HepG2 (cell line): ENCODE data around the gene ACTR1A. TPM values are rescaled to one million over a fixed set of nuclear protein-coding genes. Genes with fewer than 3 reads are reported as not detected.
A peak's percentile ranks its signal among the peaks of the same experiment; 100 is the strongest.

Experiments used
- ATAC-seq: fragments of 200-7000 bp; cut with Tn5 transposase; 3 replicates; pipeline ENCODE4 v1.9.1; 2020; ENCODE audit warnings: mild to moderate bottlenecking, moderate library complexity
- BruUV-seq: library from RNA; stranded (reverse); fragments of 400-500 nt; replicated peaks from 2 replicates; lab custom pipeline; 2021; lab: Mats Ljungman, UMichigan
- CTCF ChIA-PET: fragments of 300-600 bp; formaldehyde crosslinking; extraction: SDS; loops from one replicate; lab custom pipeline; 2021; ENCODE audit warnings: low total read pairs, inconsistent platforms, low intra/inter-chr PET ratio; lab: Yijun Ruan, JAX
- POLR2A ChIA-PET: fragments of 350-600 bp; sonication (Branson Sonifier 250); formaldehyde crosslinking; loops from one replicate; lab custom pipeline; 2020; ENCODE audit warnings: antibody characterized with exemption, inconsistent platforms; lab: Yijun Ruan, JAX
- DNase-seq: peaks from one replicate; pipeline ENCODE4 v3.0.0-alpha.2; 2015; ENCODE audit warnings: low spot score
- FAIRE-seq: peaks from 3 replicates; lab custom pipeline; 2011; peaks lifted over from hg19 to GRCh38; lab: Jason Lieb, UNC
- H2AFZ ChIP-seq: one replicate; pipeline ENCODE4 v1.6.1; 2011; ENCODE audit warnings: low read length, inconsistent platforms
- H3K27ac ChIP-seq: fragments of 300-600 bp; 3 replicates; pipeline ENCODE4 v1.8.0; 2011; ENCODE audit warnings: mixed run types, mild to moderate bottlenecking, mixed read lengths, low read length, inconsistent platforms; ENCODE audit not compliant: insufficient read depth; ENCODE audit errors: extremely low read length
- H3K27me3 ChIP-seq, 2 experiments: fragments of 200-600 bp in 1 of 2; 2 replicates in 1 of 2; 3 replicates in 1 of 2; pipeline versions ENCODE4 v1.6.0 to v1.8.0; 2011; ENCODE audit warnings: low read length in 2 of 2, mild to moderate bottlenecking in 2 of 2, moderate library complexity in 2 of 2, inconsistent platforms in 1 of 2; ENCODE audit not compliant: insufficient read depth in 2 of 2, control insufficient read depth in 1 of 2
- H3K36me3 ChIP-seq, 2 experiments: fragments of 200-600 bp in 1 of 2; replicated peaks in 1 of 2; 2 replicates in 1 of 2; 3 replicates in 1 of 2; pipeline versions ENCODE4 v1.5.1 to v1.8.0; 2011; ENCODE audit warnings: low read length in 2 of 2, inconsistent platforms in 1 of 2; ENCODE audit not compliant: insufficient read depth in 2 of 2, control insufficient read depth in 1 of 2
- H3K4me1 ChIP-seq: 2 replicates; pipeline ENCODE4 v1.5.1; 2012; ENCODE audit warnings: low read length, inconsistent platforms; ENCODE audit not compliant: insufficient read depth
- H3K4me2 ChIP-seq: 2 replicates; pipeline ENCODE4 v1.6.0; 2011; ENCODE audit warnings: low read depth, low read length, inconsistent platforms
- H3K4me3 ChIP-seq, 3 experiments: fragments of 200-600 bp in 1 of 3; sonication (generic), shearing (Covaris generic) in 1 of 3; replicated peaks in 1 of 3; 2 replicates each; pipeline ENCODE4 v1.5.1; 2011 to 2016; ENCODE audit warnings: low read length in 3 of 3, inconsistent platforms in 2 of 3, low read depth in 2 of 3, mild to moderate bottlenecking in 2 of 3, control low read depth in 1 of 3, mixed read lengths in 1 of 3; ENCODE audit not compliant: insufficient read depth in 1 of 3
- H3K79me2 ChIP-seq: one replicate; pipeline ENCODE4 v1.6.1; 2011; ENCODE audit warnings: low read length, inconsistent platforms; ENCODE audit not compliant: insufficient read depth
- H3K9ac ChIP-seq: 2 replicates; pipeline ENCODE4 v1.6.0; 2011; ENCODE audit warnings: mild to moderate bottlenecking, low read depth, low read length, inconsistent platforms; ENCODE audit not compliant: insufficient read depth
- H3K9me3 ChIP-seq: 2 replicates; pipeline ENCODE4 v1.5.1; 2012; ENCODE audit warnings: mild to moderate bottlenecking, low read length
- H4K20me1 ChIP-seq: 2 replicates; pipeline ENCODE4 v1.6.0; 2011; ENCODE audit warnings: inconsistent platforms, mild to moderate bottlenecking, low read length, moderate library complexity; ENCODE audit not compliant: insufficient read depth
- ETV6 ChIP-seq: sonication (generic); formaldehyde crosslinking; conservative IDR thresholded peaks from 2 replicates; pipeline ENCODE4 v1.4.0; 2020; ENCODE audit warnings: missing genetic modification reagents
- IRX3 ChIP-seq: sonication (generic); formaldehyde crosslinking; IDR thresholded peaks from 2 replicates; pipeline ENCODE4 v1.8.1; 2023; ENCODE audit warnings: mild to moderate bottlenecking, low read depth, missing genetic modification reagents, borderline replicate concordance
- NFYC ChIP-seq: IDR thresholded peaks from 2 replicates; pipeline ENCODE4 v1.6.1; 2016; ENCODE audit warnings: missing genetic modification reagents, missing compliant biosample characterization
- ZBTB38 ChIP-seq: sonication (generic); formaldehyde crosslinking; IDR thresholded peaks from 2 replicates; pipeline ENCODE4 v1.5.1; 2020; ENCODE audit warnings: mild to moderate bottlenecking, missing genetic modification reagents
- ZNF558 ChIP-seq: sonication (generic); formaldehyde crosslinking; IDR thresholded peaks from 2 replicates; pipeline ENCODE4 v1.9.0; 2022; ENCODE audit warnings: mild to moderate bottlenecking, missing genetic modification reagents, borderline replicate concordance
- ZNF788 ChIP-seq: sonication (generic); formaldehyde crosslinking; IDR thresholded peaks from 2 replicates; pipeline ENCODE4 v1.5.0; 2020; ENCODE audit warnings: mild to moderate bottlenecking, missing genetic modification reagents, borderline replicate concordance
- WGBS: methylation state at CpG from one replicate; pipeline ENCODE4 v1.1.6; 2017; ENCODE audit warnings: low lambda C conversion rate; 5-methylcytosine and 5-hydroxymethylcytosine counted together
- in situ Hi-C: cut with HindIII; loops from 2 replicates; pipeline ENCODE4 v1.10.0; 2017; ENCODE audit warnings: low pct_unique_long_range_greater_than_20kb; ENCODE audit not compliant: extremely low pct_ligation_motif_present
- intact Hi-C: fragments of 100-400 bp; cut with micrococcal nuclease; formaldehyde crosslinking; loops from one replicate; pipeline ENCODE4 v1.10.0; 2022; ENCODE audit not compliant: unreplicated experiment
- polyA plus RNA-seq, 8 experiments: library from polyadenylated mRNA; depleted of rRNA in 3 of 8; stranded (reverse) in 7 of 8; unstranded in 1 of 8; fragments of >200 nt; fragmentation: Illumina TruSeq in 4 of 8; extraction: Trizol in 4 of 8; gene quantifications; 2 replicates each; pipeline versions ENCODE4 v1.2.1 to v1.2.3, GENCODE V29; 2011 to 2016; ENCODE audit warnings: low read depth in 4 of 8, missing spikeins in 1 of 8, mixed read lengths in 1 of 8; ENCODE audit not compliant: insufficient read depth in 1 of 8
- total RNA-seq, 5 experiments: library from RNA; depleted of rRNA; stranded (reverse); fragments of >200 nt; fragmentation: Illumina TruSeq; extraction: Trizol; gene quantifications; 2 replicates each; pipeline ENCODE4 v1.2.3, GENCODE V29; 2016; ENCODE audit warnings: low read depth in 1 of 5
- TF ChIP-seq, protein P1 (sequence below): fragments of 450-650 bp; IDR thresholded peaks from 2 replicates; pipeline ENCODE4 v1.6.1; 2016
- TF ChIP-seq, protein P2 (sequence below): IDR thresholded peaks from 2 replicates; pipeline ENCODE4 v1.6.1; 2016; ENCODE audit warnings: missing biosample characterization, missing genetic modification reagents, low read depth
- TF ChIP-seq, protein P3 (sequence below): sonication (generic); formaldehyde crosslinking; IDR thresholded peaks from 2 replicates; pipeline ENCODE4 v1.5.0; 2020; ENCODE audit warnings: mild to moderate bottlenecking, missing genetic modification reagents, borderline replicate concordance

Gene ACTR1A
- total and polyA plus RNA-seq, 2 of the 13 experiments (the other 11 are each of a cell fraction or from before 2014, with no cell fraction given), result 59.6 to 62.8 TPM

DNA sequence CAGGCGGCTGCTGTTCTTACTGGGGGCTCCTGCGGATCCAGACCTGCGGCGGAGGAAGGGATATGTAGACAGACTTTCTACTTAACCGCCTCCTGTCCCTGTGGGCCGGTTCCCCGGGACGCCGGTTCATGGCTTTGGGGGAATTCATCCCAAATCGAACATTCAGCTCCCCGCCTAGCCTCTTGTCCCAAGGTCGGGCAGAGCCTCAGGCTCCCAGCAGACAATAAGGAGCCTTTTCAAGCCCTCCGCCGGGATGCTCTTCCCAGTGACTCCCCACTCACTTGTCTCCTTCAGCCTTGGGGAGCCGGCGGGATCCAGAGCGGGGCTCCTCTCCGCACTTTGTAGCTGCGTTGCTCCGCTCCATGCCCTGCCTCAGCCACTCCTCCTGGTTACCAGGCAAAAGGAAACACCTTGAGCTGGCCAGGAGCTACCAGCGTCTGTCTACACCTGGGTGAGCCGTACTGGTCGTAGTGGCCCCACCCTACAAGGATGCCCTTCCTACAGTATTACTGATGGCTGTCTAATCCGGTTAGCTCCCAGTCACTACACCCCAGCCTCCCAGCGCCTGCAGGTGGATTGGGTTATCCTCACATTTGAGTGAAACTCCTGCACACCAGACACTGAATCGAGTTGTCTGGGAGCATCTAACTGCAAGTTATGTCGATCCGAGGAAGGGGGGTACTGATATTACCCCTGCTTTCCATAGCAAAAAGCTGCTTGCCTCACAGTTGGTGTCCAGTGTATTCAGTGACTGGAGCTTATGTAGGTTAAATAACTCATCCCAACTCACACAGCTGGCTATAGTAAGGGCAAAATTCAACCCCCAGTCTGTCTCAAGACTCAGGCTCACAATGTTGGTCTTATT lies 51.2 kb downstream of the ACTR1A start, which contains the start of gene C10orf95 (continued):
- TF ChIP-seq ZBTB38 (CRISPR knock-in tag) (peak; percentile 46; the same call in 1 of the 2 replicates), ETV6 (CRISPR knock-in tag) (no peak)

DNA sequence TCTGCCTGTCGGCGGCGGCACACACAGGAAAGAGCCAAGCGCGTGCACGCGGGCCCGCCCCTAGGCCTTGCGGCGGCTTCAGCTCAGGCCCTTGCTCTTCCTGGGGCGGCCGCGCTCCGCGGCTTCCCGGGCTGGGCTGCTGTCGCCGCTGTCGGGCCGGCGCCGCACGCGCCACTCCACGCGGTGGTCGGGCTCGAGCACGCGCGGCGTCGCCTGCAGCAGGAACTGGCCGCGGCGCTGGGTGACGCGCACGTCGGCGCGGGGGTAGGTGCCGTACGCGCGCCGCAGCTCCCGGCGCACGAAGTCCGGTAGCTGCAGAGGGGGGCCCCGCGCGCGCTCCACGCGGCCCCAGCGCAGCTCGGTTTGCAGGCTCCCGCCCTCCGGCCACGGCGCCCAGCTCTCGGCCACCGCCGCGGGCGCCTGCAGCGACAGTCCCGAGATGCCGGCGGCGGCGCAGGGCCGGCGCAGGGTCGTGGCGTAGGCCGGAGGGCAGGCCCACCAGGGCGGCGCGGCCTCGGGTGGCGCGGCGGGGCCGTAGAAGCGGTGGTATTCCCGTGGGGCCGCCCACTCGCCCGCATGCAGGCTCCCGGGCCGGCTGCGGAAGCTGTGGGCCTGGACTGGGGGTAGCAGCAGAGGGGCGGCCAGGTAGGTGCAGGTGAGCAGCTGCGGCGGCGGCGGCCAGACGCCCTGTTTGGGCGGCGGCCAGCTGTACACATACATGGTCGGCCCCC lies 52.0 kb downstream of the ACTR1A start:
- in situ Hi-C loops, result no loop called here
- Histone ChIP-seq H3K4me2 (peak overlapping the region; percentile 96), H3K27ac (peak overlapping the region; percentile 82), H3K9ac (peak overlapping the region; percentile 88), H3K4me3 (peak overlapping the region; percentile 64 to 96 (median 72)), H3K4me1 (peaks cover 28% of the 10 kb centered on the region), H3K79me2 (peaks cover 7% of the 10 kb centered on the region), H3K36me3 (peaks cover 2 to 4% of the 10 kb centered on the region in 2 experiments; a peak in 3 of 5 replicates), H2AFZ (no peak overlapping the region), H3K27me3 (no peaks in the 10 kb centered on the region; a peak in 1 of 5 replicates), H3K9me3 (no peaks in the 10 kb centered on the region), H4K20me1 (no peaks in the 10 kb centered on the region)
- ATAC-seq (peak; percentile 89), DNase-seq (peak; percentile 75), FAIRE-seq (no peak)
- intact Hi-C loops, result no loop called here
- BruUV-seq, result no TSS peak
- WGBS, result 0% methylated on average over 1 of the region's 104 CpGs
- ChIA-PET CTCF (no interaction called here), POLR2A (interaction anchor here (0.6 to 6.2 kb wide), 16 partner anchors 8 to 211 kb away, joined by 3 to 112 read pairs (median 5); partner anchors contain the start of genes ACTR1A, CUEDC2, FBXL15 and NFKB2)
- TF ChIP-seq ZNF558 (peak; percentile 68; the same call in 1 of the 2 replicates), NFYC (CRISPR knock-in tag) (no peak), ZNF788 (peak; percentile 45; the same call in 1 of the 2 replicates), IRX3 (peak; percentile 90)
- TF ChIP-seq, protein P1, sequence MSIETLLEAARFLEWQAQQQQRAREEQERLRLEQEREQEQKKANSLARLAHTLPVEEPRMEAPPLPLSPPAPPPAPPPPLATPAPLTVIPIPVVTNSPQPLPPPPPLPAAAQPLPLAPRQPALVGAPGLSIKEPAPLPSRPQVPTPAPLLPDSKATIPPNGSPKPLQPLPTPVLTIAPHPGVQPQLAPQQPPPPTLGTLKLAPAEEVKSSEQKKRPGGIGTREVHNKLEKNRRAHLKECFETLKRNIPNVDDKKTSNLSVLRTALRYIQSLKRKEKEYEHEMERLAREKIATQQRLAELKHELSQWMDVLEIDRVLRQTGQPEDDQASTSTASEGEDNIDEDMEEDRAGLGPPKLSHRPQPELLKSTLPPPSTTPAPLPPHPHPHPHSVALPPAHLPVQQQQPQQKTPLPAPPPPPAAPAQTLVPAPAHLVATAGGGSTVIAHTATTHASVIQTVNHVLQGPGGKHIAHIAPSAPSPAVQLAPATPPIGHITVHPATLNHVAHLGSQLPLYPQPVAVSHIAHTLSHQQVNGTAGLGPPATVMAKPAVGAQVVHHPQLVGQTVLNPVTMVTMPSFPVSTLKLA, result no peak
- TF ChIP-seq, protein P2, sequence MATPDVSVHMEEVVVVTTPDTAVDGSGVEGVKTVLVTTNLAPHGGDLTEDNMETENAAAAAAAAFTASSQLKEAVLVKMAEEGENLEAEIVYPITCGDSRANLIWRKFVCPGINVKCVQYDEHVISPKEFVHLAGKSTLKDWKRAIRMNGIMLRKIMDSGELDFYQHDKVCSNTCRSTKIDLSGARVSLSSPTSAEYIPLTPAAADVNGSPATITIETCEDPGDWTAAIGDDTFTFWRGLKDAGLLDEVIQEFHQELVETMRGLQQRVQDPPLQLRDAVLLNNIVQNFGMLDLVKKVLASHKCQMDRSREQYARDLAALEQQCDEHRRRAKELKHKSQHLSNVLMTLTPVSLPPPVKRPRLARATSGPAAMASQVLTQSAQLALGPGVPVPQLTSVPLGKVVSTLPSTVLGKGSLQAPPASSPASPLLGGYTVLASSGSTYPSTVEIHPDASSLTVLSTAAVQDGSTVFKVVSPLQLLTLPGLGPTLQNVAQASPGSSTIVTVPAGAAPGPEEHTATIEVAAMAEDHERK (CRISPR knock-in tag), result peak; percentile 89
- TF ChIP-seq, protein P3, sequence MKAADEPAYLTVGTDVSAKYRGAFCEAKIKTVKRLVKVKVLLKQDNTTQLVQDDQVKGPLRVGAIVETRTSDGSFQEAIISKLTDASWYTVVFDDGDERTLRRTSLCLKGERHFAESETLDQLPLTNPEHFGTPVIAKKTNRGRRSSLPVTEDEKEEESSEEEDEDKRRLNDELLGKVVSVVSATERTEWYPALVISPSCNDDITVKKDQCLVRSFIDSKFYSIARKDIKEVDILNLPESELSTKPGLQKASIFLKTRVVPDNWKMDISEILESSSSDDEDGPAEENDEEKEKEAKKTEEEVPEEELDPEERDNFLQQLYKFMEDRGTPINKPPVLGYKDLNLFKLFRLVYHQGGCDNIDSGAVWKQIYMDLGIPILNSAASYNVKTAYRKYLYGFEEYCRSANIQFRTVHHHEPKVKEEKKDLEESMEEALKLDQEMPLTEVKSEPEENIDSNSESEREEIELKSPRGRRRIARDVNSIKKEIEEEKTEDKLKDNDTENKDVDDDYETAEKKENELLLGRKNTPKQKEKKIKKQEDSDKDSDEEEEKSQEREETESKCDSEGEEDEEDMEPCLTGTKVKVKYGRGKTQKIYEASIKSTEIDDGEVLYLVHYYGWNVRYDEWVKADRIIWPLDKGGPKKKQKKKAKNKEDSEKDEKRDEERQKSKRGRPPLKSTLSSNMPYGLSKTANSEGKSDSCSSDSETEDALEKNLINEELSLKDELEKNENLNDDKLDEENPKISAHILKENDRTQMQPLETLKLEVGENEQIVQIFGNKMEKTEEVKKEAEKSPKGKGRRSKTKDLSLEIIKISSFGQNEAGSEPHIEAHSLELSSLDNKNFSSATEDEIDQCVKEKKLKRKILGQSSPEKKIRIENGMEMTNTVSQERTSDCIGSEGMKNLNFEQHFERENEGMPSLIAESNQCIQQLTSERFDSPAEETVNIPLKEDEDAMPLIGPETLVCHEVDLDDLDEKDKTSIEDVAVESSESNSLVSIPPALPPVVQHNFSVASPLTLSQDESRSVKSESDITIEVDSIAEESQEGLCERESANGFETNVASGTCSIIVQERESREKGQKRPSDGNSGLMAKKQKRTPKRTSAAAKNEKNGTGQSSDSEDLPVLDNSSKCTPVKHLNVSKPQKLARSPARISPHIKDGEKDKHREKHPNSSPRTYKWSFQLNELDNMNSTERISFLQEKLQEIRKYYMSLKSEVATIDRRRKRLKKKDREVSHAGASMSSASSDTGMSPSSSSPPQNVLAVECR (CRISPR knock-in tag), result peak; percentile 62; the same call in 1 of the 2 replicates
